Gastroesophageal sphincter (tissue), 4 donors: ENCODE measurements around the gene INHA. TPM values are rescaled to one million over a fixed set of nuclear protein-coding genes. Genes with fewer than 3 reads are reported as not detected.

Experiments
- ATAC-seq: fragments of 150-250 bp; one replicate; pipeline ENCODE4 v1.9.1; 2016; ENCODE audit warnings: mild to moderate bottlenecking, moderate library complexity
- H3K27ac ChIP-seq, 4 donors: fragments of 200-600 bp; sonication (generic) in 3 of 4; 1 replicate in 3 of 4; 2 replicates in 1 of 4; pipeline ENCODE4 v1.5.1; 2016 to 2019
- H3K27me3 ChIP-seq: fragments of 200-600 bp; sonication (generic); one replicate; pipeline ENCODE4 v1.5.1; 2019
- H3K36me3 ChIP-seq, 2 donors: fragments of 200-600 bp; sonication (generic); one replicate each; pipeline ENCODE4 v1.5.1; 2019; ENCODE audit warnings: control low read depth in 1 of 2
- H3K4me1 ChIP-seq, 3 donors: fragments of 200-600 bp; sonication (generic); 1 replicate in 2 of 3; 2 replicates in 1 of 3; pipeline ENCODE4 v1.5.1; 2016 to 2019; ENCODE audit warnings: control low read depth in 2 of 3
- H3K4me3 ChIP-seq, 2 donors: fragments of 200-600 bp; sonication (generic); one replicate each; pipeline ENCODE4 v1.5.1; 2019; ENCODE audit warnings: mild to moderate bottlenecking in 1 of 2, moderate library complexity in 1 of 2
- H3K9me3 ChIP-seq, 3 donors: fragments of 200-600 bp; sonication (generic); one replicate each; pipeline ENCODE4 v1.5.1; 2017 to 2019; ENCODE audit warnings: control low read depth in 2 of 3
- CTCF ChIP-seq, 4 experiments: fragments of 200-600 bp in 2 of 4; fragments of 450-650 bp in 2 of 4; sonication (generic) in 1 of 4; IDR thresholded peaks; one replicate each; pipeline ENCODE4 v1.5.1; 2017 to 2019; ENCODE audit warnings: antibody characterized with exemption in 4 of 4, mild to moderate bottlenecking in 2 of 4, moderate library complexity in 2 of 4
- EP300 ChIP-seq: sonication (generic); formaldehyde crosslinking; IDR thresholded peaks from one replicate; pipeline ENCODE4 v1.6.1; 2017; ENCODE audit warnings: antibody characterized with exemption, mild to moderate bottlenecking
- POLR2A ChIP-seq, 2 donors: fragments of 450-650 bp; IDR thresholded peaks; one replicate each; pipeline ENCODE4 v1.6.1; 2017; ENCODE audit warnings: antibody characterized with exemption in 2 of 2, mild to moderate bottlenecking in 2 of 2, moderate library complexity in 1 of 2
- POLR2AphosphoS5 ChIP-seq: sonication (generic); formaldehyde crosslinking; IDR thresholded peaks from one replicate; pipeline ENCODE4 v1.6.1; 2017; ENCODE audit warnings: antibody characterized with exemption
- WGBS, 2 donors: methylation state at CpG; one replicate each; pipeline ENCODE4 v1.1.5; 2018; ENCODE audit warnings: low coverage in 1 of 2; 5-methylcytosine and 5-hydroxymethylcytosine counted together
- total RNA-seq, 4 donors: library from RNA; depleted of rRNA; stranded (reverse); fragments of >200 nt; gene quantifications; one replicate each; pipeline ENCODE4 v1.1.0, GENCODE V29; 2016

The INHA gene
- total RNA-seq, 4 donors from 2014 or later, result 1.8 to 4.4 TPM; not detected in 2

DNA sequence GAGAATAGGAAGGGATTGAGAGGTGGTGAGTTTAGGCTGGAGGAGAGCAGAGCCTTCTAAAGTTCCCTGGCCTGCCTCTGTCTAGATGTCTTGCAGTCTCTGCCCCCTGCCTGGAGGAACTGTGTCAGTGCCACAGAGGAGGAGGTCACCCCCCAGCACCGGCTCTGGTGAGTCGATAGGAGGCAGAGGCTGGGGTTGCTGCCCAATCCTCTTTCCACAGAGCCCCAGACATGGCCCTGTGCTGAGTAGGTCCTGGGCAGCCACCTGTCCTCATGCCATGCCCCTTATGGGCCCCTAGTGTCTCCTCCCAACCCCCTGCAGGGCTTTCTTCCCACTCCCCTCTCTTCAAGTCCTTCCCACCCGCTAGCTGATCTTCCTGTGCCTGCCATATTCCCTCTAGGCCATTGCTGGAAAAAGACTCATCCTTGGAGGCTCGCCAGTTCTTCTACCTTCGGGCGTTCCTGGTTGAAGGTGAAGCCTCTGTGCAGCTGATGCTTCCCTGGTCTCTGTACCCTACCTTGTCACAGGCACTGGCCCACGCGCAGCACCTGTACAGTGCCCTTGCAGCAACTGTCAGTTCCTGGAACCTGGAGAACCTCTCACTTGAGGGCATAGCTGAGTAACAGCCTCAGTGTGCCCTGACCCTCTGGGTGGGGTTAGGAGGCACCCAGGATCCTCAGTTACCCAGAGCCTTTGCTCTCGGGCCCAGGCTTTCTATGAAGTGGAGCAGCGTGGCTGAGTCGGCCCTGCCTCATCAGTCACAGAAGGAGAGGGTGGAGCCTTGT is 42.2 kb downstream of the INHA start:
- H3K9me3 ChIP-seq, result no peaks in the 10 kb centered on the region
- no peak overlapping the region for H3K27ac ChIP-seq
- no peak for ATAC-seq
- 75 to 82% methylated on average over 2 to 6 of the region's 11 CpGs for WGBS, 2 donors
- H3K27me3 ChIP-seq, result no peaks in the 10 kb centered on the region
- H3K4me3 ChIP-seq, result no peak overlapping the region
- peaks cover 0 to 14% (median 0%) of the 10 kb centered on the region in 3 donors for H3K4me1 ChIP-seq
- TF ChIP-seq POLR2A (IDR thresholded peaks at IDR 0.05) (no peak), CTCF (IDR thresholded peaks at IDR 0.05) (no peak), POLR2AphosphoS5 (no peak), EP300 (no peak)
- peaks cover 0 to 69% of the 10 kb centered on the region in 2 donors for H3K36me3 ChIP-seq

GRCh38 chr2:219615036-219615435 is 42.9 kb downstream of the INHA start:
- WGBS, 2 donors, result 100% methylated on average over 1 of the region's 11 CpGs; no CpG with 5 or more reads in 1 of the 2 donors
- no peak for TF ChIP-seq POLR2A (IDR thresholded peaks at IDR 0.05)
- no peak for TF ChIP-seq EP300
- TF ChIP-seq CTCF (IDR thresholded peaks at IDR 0.05), result no peak
- no peak for TF ChIP-seq POLR2AphosphoS5
- Histone ChIP-seq H3K27me3 (no peaks in the 10 kb centered on the region), H3K27ac (no peak overlapping the region), H3K4me3 (no peak overlapping the region), H3K36me3 (peaks cover 0 to 61% of the 10 kb centered on the region in 2 donors), H3K4me1 (peaks cover 0 to 7% (median 0%) of the 10 kb centered on the region in 3 donors), H3K9me3 (no peaks in the 10 kb centered on the region)
- no peak for ATAC-seq

DNA sequence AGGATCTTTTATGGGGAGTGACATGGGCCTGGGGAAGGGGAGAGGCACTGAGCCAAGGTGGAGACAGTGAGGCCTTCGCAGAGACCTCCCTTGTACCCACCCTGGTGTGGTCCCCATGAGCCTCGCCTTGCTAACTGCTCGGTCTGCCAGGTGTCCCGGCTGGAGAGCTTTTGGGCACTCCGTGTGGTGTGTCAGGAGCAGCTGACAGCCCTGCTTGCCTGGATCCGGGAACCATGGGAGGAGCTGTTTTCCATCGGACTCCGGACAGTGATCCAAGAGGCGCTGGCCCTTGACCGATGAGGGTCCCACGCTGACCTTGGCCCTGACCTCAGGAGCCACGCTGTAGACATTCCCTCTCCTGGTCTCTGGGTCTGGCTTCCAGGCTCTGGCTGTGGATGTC is 43.8 kb downstream of the INHA start:
- H3K36me3 ChIP-seq, result peaks cover 0 to 55% of the 10 kb centered on the region in 2 donors
- peaks cover 0 to 5% (median 0%) of the 10 kb centered on the region in 3 donors for H3K4me1 ChIP-seq
- H3K4me3 ChIP-seq, result no peak overlapping the region
- H3K27ac ChIP-seq, result no peak overlapping the region
- no peaks in the 10 kb centered on the region for H3K27me3 ChIP-seq
- no peak for ATAC-seq
- 100% methylated on average over 1 of the region's 12 CpGs for WGBS, 2 donors
- no peaks in the 10 kb centered on the region for H3K9me3 ChIP-seq
- TF ChIP-seq EP300 (no peak), POLR2A (IDR thresholded peaks at IDR 0.05) (no peak), POLR2AphosphoS5 (no peak)

DNA sequence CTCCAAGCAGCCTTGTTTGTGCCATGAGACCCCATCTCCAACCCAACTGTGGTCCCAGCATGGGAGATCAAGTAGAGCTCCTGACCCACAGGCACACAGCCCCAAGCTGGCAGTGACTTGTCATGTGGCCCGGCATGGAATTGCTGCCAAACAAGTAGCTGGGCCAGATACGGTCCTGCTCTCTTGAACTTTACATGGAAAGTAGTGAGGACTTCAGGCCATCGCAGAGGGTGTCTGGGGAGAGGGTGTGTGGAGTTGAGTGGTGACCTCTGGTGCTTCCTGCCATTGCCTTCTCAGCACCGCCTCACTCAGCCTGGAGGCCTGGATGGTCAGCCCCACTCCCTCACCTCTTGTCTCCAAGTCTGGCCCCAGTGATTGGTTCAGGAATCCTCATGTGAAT is 44.4 kb downstream of the INHA start:
- TF ChIP-seq POLR2A (IDR thresholded peaks at IDR 0.05) (no peak), CTCF (IDR thresholded peaks at IDR 0.05) (no peak), POLR2AphosphoS5 (no peak), EP300 (no peak)
- H3K9me3 ChIP-seq, result no peaks in the 10 kb centered on the region
- H3K4me1 ChIP-seq, result peaks cover 0 to 5% (median 0%) of the 10 kb centered on the region in 3 donors
- H3K27me3 ChIP-seq, result no peaks in the 10 kb centered on the region
- 94% methylated on average over 2 of the region's 4 CpGs; no CpG with 5 or more reads in 1 of the 2 donors for WGBS, 2 donors
- H3K4me3 ChIP-seq, result no peak overlapping the region
- ATAC-seq, result no peak
- peaks cover 0 to 48% of the 10 kb centered on the region in 2 donors for H3K36me3 ChIP-seq
- no peak overlapping the region for H3K27ac ChIP-seq

GRCh38 chr2:219618733-219619122 is 46.6 kb downstream of the INHA start:
- Histone ChIP-seq H3K36me3 (peaks cover 0 to 30% of the 10 kb centered on the region in 2 donors), H3K9me3 (no peaks in the 10 kb centered on the region), H3K27me3 (no peaks in the 10 kb centered on the region), H3K4me1 (peaks cover 0 to 5% (median 0%) of the 10 kb centered on the region in 3 donors), H3K4me3 (no peak overlapping the region), H3K27ac (no peak overlapping the region)
- TF ChIP-seq CTCF (IDR thresholded peaks at IDR 0.05) (no peak), POLR2A (IDR thresholded peaks at IDR 0.05) (no peak), POLR2AphosphoS5 (no peak), EP300 (no peak)
- WGBS, 2 donors, result 100% methylated on average over 2 of the region's 3 CpGs; no CpG with 5 or more reads in 1 of the 2 donors
- no peak for ATAC-seq
